HG03196 (cell line): Measurements from ENCODE around the gene HES1.

Experiments
- ATAC-seq: cut with Tn5 transposase; IDR thresholded peaks from one replicate; pipeline ENCODE4 v1.9.1; 2021; ENCODE audit not compliant: unreplicated experiment

Gene HES1

GRCh38 chr3:194165271-194166018 lies 29.5 kb downstream of the HES1 start:
- no peak for ATAC-seq

GRCh38 chr3:194166682-194167479 lies 30.9 kb downstream of the HES1 start:
- no peak for ATAC-seq

- ATAC-seq: no peak
Observed at GRCh38 chr3:194167480-194168282, 31.7 kb downstream of the HES1 start.

- ATAC-seq: no peak
Observed at GRCh38 chr3:194168994-194169393, 33.0 kb downstream of the HES1 start.

- ATAC-seq: no peak
Observed at GRCh38 chr3:194169595-194169994, 33.6 kb downstream of the HES1 start.

- ATAC-seq: no peak
Observed at GRCh38 chr3:194170793-194171192, 34.8 kb downstream of the HES1 start.

GRCh38 chr3:194174406-194174805 lies 38.5 kb downstream of the HES1 start:
- ATAC-seq: no peak

- ATAC-seq: no peak
Observed at GRCh38 chr3:194174980-194175379, 39.0 kb downstream of the HES1 start.

- no peak for ATAC-seq
Observed at GRCh38 chr3:194176274-194176991, 40.5 kb downstream of the HES1 start.

GRCh38 chr3:194177141-194177540 lies 41.2 kb downstream of the HES1 start:
- no peak for ATAC-seq

GRCh38 chr3:194178128-194178527 lies 42.2 kb downstream of the HES1 start:
- no peak for ATAC-seq

GRCh38 chr3:194178669-194179068 lies 42.7 kb downstream of the HES1 start:
- ATAC-seq: no peak

GRCh38 chr3:194180570-194180969 lies 44.6 kb downstream of the HES1 start:
- ATAC-seq: no peak

- ATAC-seq: no peak
Observed at GRCh38 chr3:194181612-194182529, 45.9 kb downstream of the HES1 start.

- no peak for ATAC-seq
Observed at GRCh38 chr3:194183271-194183670, 47.3 kb downstream of the HES1 start.

GRCh38 chr3:194184265-194184751 lies 48.4 kb downstream of the HES1 start:
- no peak for ATAC-seq

- no peak for ATAC-seq
Observed at GRCh38 chr3:194184801-194185200, 48.9 kb downstream of the HES1 start.

- ATAC-seq: no peak
Observed at GRCh38 chr3:194185221-194185620, 49.3 kb downstream of the HES1 start.

GRCh38 chr3:194187233-194187944 lies 51.4 kb downstream of the HES1 start:
- no peak for ATAC-seq
